Stimulated activated naive CD8-positive, alpha-beta T cell treated with anti-CD3 and anti-CD28 coated beads, Interleukin-15, Interleukin-2, amounts not matched to agents 100 ng/mL and 50 ng/mL, for 24 hours (primary cell): ENCODE data around the gene PDCD2.
"Not testable (repeated sequence)": the region's sequence is repeated elsewhere in the genome, so short reads cannot be mapped to it uniquely, and the experiment has no call there.

Experiments used
- H3K27ac Mint-ChIP-seq: one replicate; pipeline ENCODE4 v1.8.0; 2021; ENCODE audit warnings: mild to moderate bottlenecking, mixed read lengths
- H3K27me3 Mint-ChIP-seq: one replicate; pipeline ENCODE4 v1.8.0; 2021; ENCODE audit warnings: mixed read lengths
- H3K36me3 Mint-ChIP-seq: one replicate; pipeline ENCODE4 v1.8.0; 2021; ENCODE audit warnings: low read depth, mixed read lengths
- H3K4me1 Mint-ChIP-seq: one replicate; pipeline ENCODE4 v1.8.0; 2021; ENCODE audit warnings: low read depth, mixed read lengths
- H3K4me3 Mint-ChIP-seq: one replicate; pipeline ENCODE4 v1.8.0; 2021; ENCODE audit warnings: mild to moderate bottlenecking, mixed read lengths
- H3K9me3 Mint-ChIP-seq: one replicate; pipeline ENCODE4 v1.8.0; 2021; ENCODE audit warnings: mixed read lengths

Gene PDCD2

GRCh38 chr6:170527995-170528394 lies 56.4 kb downstream of the PDCD2 start:
- not testable (repeated sequence) for H3K4me3 Mint-ChIP-seq, H3K4me1 Mint-ChIP-seq, H3K9me3 Mint-ChIP-seq, H3K27ac Mint-ChIP-seq, H3K36me3 Mint-ChIP-seq, H3K27me3 Mint-ChIP-seq

GRCh38 chr6:170525795-170526194 lies 58.6 kb downstream of the PDCD2 start:
- Mint-ChIP-seq H3K36me3 (peaks cover 3% of the 10 kb centered on the region), H3K9me3 (no peaks in the 10 kb centered on the region), H3K27me3 (no peaks in the 10 kb centered on the region)

More at GRCh38 chr6:170525795-170526194, 58.6 kb downstream of the PDCD2 start:
- no peak overlapping the region for H3K4me3 Mint-ChIP-seq
- peaks cover 4% of the 10 kb centered on the region for H3K4me1 Mint-ChIP-seq
- no peak overlapping the region for H3K27ac Mint-ChIP-seq
